DND-41 (cell line): ENCODE results near the gene KRTAP5-10.
"Not testable (repeated sequence)": the region's sequence is repeated elsewhere in the genome, so short reads cannot be mapped to it uniquely, and the experiment has no call there.

ENCODE experiments used
- ATAC-seq: fragments of 200-7000 bp; cut with Tn5 transposase; 3 replicates; pipeline ENCODE4 v1.9.1; 2021; ENCODE audit warnings: low read depth; ENCODE audit not compliant: insufficient read depth
- DNase-seq: peaks from one replicate; pipeline ENCODE4 v3.0.0-alpha.2; 2020
- H2AFZ ChIP-seq: 2 replicates; pipeline ENCODE4 v1.6.0; 2012; ENCODE audit warnings: low read depth, low read length
- H3K27ac ChIP-seq: 2 replicates; pipeline ENCODE4 v1.5.1; 2012; ENCODE audit warnings: low read length, inconsistent platforms
- H3K27me3 ChIP-seq: fragments of 200-600 bp; sonication (generic); 2 replicates; pipeline ENCODE4 v1.6.0; 2012; ENCODE audit warnings: low read length, mild to moderate bottlenecking, inconsistent platforms; ENCODE audit not compliant: insufficient read depth, poor library complexity
- H3K36me3 ChIP-seq: 2 replicates; pipeline ENCODE4 v1.5.1; 2012; ENCODE audit warnings: low read length, inconsistent platforms; ENCODE audit not compliant: insufficient read depth
- H3K4me1 ChIP-seq: 2 replicates; pipeline ENCODE4 v1.5.1; 2012; ENCODE audit warnings: mild to moderate bottlenecking, low read length; ENCODE audit not compliant: insufficient read depth
- H3K4me2 ChIP-seq: 2 replicates; pipeline ENCODE4 v1.6.0; 2012; ENCODE audit warnings: mild to moderate bottlenecking, moderate library complexity, low read length, inconsistent platforms; ENCODE audit not compliant: insufficient read depth
- H3K4me3 ChIP-seq, 2 experiments: fragments of 200-600 bp in 1 of 2; shearing (Covaris generic) in 1 of 2; 2 replicates each; pipeline ENCODE4 v1.5.1; 2012 to 2016; ENCODE audit warnings: inconsistent platforms in 2 of 2, low read length in 2 of 2, mild to moderate bottlenecking in 2 of 2, low read depth in 1 of 2, moderate library complexity in 1 of 2
- H3K79me2 ChIP-seq: 2 replicates; pipeline ENCODE4 v1.6.0; 2012; ENCODE audit warnings: low read length, inconsistent platforms; ENCODE audit not compliant: insufficient read depth
- H3K9ac ChIP-seq: 2 replicates; pipeline ENCODE4 v1.6.0; 2012; ENCODE audit warnings: low read depth, mild to moderate bottlenecking, inconsistent platforms, low read length, moderate library complexity
- H3K9me3 ChIP-seq: 2 replicates; pipeline ENCODE4 v1.5.1; 2012; ENCODE audit warnings: low read length, moderate library complexity, mild to moderate bottlenecking, inconsistent platforms; ENCODE audit not compliant: insufficient read depth, severe bottlenecking
- H4K20me1 ChIP-seq: 2 replicates; pipeline ENCODE4 v1.6.0; 2012; ENCODE audit warnings: low read length; ENCODE audit not compliant: insufficient read depth
- CTCF ChIP-seq: IDR thresholded peaks from 2 replicates; pipeline ENCODE4 v1.5.1; 2012; ENCODE audit warnings: borderline replicate concordance, low read length, moderate library complexity, mild to moderate bottlenecking; ENCODE audit not compliant: poor library complexity, severe bottlenecking; ENCODE audit errors: extremely low read depth

Gene KRTAP5-10

DNA sequence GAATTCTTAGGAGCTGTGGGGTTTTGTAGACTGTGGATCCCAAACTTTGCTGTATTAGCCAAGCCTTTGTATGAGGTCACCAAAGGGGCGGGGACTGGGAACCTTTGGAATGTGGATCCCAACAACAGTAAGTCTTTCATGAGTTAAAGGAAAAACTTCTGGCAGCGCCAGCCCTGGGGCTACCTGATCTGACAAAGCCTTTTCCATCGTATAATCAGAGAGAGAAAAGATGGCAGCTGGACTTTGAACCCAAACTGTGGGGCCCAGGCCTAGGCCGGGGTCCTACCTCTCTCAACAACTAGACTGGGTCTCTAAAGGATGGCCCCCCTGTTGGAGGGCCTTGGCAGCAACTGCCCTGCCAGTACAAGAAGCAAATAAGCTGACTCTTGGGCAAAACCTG lies 23.0 kb downstream of the KRTAP5-10 start:
- not testable (repeated sequence) for H3K27me3 ChIP-seq, H3K4me2 ChIP-seq, H2AFZ ChIP-seq, ATAC-seq, H3K9me3 ChIP-seq, H3K79me2 ChIP-seq, DNase-seq, H3K4me3 ChIP-seq, H3K9ac ChIP-seq, H3K27ac ChIP-seq, H4K20me1 ChIP-seq, H3K36me3 ChIP-seq, H3K4me1 ChIP-seq

DNA sequence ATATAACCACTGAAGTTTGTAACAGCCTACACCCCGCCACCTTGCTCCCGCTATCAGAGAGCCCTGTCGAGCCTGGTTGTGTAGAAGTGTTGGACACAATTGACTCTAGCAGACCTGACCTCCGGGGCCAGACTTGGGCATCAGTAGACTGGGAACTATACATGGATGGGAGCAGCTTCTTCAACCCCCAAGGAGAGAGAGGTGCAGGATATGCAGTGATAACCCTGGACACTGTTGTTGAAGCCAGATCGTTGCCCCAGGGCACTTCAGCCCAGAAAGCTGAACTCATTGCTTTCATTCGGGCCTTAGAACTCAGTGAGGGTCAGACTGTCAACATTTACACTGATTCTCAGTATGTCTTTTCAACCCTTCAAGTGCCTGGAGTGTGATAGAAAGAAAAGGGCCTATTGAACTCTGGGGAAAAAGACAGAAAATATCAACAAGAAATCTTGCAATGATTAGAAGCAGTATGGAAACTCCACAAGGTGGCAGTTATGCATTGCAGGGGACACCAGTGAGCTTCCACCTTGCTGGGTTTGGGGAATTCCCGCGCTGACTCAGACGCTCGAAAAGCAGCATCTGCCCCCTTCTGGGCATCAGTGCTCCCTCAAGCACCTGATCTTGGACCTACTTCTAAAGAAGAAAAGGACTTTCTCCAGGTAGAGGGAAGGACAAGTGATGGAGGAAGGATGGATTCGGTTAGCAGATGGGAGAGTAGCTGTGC lies 23.6 kb downstream of the KRTAP5-10 start:
- not testable (repeated sequence) for H3K4me2 ChIP-seq, H3K36me3 ChIP-seq, H3K4me1 ChIP-seq, H3K79me2 ChIP-seq, H3K27ac ChIP-seq, ATAC-seq, H3K9ac ChIP-seq, DNase-seq, H2AFZ ChIP-seq, H3K27me3 ChIP-seq, H4K20me1 ChIP-seq, H3K9me3 ChIP-seq, H3K4me3 ChIP-seq

GRCh38 chr11:71589546-71589920 lies 24.2 kb downstream of the KRTAP5-10 start:
- H3K9me3 ChIP-seq, ATAC-seq, H4K20me1 ChIP-seq, H3K4me1 ChIP-seq, H3K27me3 ChIP-seq, H3K4me2 ChIP-seq, H3K27ac ChIP-seq, DNase-seq, H2AFZ ChIP-seq, H3K36me3 ChIP-seq, H3K9ac ChIP-seq, H3K4me3 ChIP-seq, H3K79me2 ChIP-seq: not testable (repeated sequence)

DNA sequence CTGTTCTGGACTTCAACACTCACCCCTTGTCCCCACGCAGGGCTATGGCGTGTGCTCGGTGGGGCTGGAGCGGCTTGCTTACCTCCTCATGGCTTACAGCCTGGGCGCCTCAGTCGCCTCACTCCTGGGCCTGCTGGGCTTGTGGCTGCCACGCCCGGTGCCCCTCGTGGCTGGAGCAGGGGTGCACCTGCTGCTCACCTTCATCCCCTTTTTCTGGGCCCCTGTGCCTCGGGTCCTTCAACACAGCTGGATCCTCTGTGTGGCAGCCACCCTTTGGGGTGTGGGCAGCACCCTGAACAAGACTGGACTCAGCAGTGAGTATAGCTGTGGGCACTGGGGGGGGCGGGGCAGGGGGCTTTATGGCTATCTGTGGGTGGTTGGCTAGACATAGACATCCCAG lies 37.9 kb downstream of the KRTAP5-10 start:
- H3K79me2 ChIP-seq, DNase-seq, H3K4me2 ChIP-seq, H2AFZ ChIP-seq, H3K36me3 ChIP-seq, H3K4me3 ChIP-seq, H3K9ac ChIP-seq, H3K27me3 ChIP-seq, ATAC-seq, H4K20me1 ChIP-seq, H3K9me3 ChIP-seq, H3K27ac ChIP-seq, H3K4me1 ChIP-seq: not testable (repeated sequence)

GRCh38 chr11:71604798-71605488 lies 39.6 kb downstream of the KRTAP5-10 start:
- H3K27me3 ChIP-seq, H3K79me2 ChIP-seq, H3K27ac ChIP-seq, H3K36me3 ChIP-seq, ATAC-seq, H3K9me3 ChIP-seq, H3K4me2 ChIP-seq, H3K4me3 ChIP-seq, H3K9ac ChIP-seq, H4K20me1 ChIP-seq, H2AFZ ChIP-seq, H3K4me1 ChIP-seq: not testable (repeated sequence)
- DNase-seq: peak; percentile 36
- TF ChIP-seq CTCF: peak; percentile 37

DNA sequence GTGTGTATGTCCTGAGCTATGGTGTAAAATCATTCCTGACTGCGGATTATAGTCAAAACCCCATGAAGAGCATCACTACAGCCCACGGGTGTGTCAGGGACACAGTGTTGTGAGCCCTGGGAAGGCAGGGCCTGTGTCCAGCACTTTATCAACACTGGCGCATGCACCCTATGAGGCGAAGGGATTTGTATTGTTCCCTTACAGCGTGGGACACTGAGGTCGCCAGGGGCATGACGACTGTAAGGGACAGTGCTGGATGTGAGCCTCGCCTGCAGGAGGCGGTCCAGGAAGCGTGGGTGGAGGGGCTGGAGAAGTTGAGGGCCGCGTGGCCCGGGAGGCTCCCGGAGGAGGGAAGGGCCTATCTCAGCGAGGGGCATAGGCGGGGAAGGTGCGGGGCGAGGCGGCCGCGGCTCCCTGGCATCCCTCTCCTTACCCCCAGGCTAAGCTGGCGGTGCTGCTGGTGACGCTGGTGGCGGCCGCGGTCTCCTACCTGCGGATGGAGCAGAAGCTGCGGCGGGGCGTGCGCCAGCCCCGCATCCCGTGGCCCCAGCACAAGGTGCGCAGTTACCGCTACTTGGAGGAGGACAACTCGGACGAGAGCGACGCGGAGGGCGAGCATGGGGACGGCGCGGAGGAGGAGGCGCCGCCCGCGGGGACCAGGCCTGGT lies 41.6 kb downstream of the KRTAP5-10 start:
- H3K79me2 ChIP-seq, H3K27me3 ChIP-seq, H3K36me3 ChIP-seq, DNase-seq, H3K9me3 ChIP-seq, H3K9ac ChIP-seq, H3K27ac ChIP-seq, H3K4me1 ChIP-seq, H2AFZ ChIP-seq, H3K4me3 ChIP-seq, ATAC-seq, H4K20me1 ChIP-seq, H3K4me2 ChIP-seq: not testable (repeated sequence)

GRCh38 chr11:71607520-71608216 lies 42.3 kb downstream of the KRTAP5-10 start:
- H3K27ac ChIP-seq, H3K27me3 ChIP-seq, DNase-seq, H3K79me2 ChIP-seq, H3K9ac ChIP-seq, H3K4me1 ChIP-seq, H3K4me3 ChIP-seq, H4K20me1 ChIP-seq, ATAC-seq, H3K36me3 ChIP-seq, H3K4me2 ChIP-seq, H3K9me3 ChIP-seq, H2AFZ ChIP-seq: not testable (repeated sequence)
